HG03097 (cell line): ENCODE data around the gene FOXP3.
A peak's percentile ranks its signal among the peaks of the same experiment; 100 is the strongest.

Experiments
- ATAC-seq: cut with Tn5 transposase; IDR thresholded peaks from one replicate; pipeline ENCODE4 v1.9.1; 2021; ENCODE audit not compliant: unreplicated experiment, low FRiP score

Gene FOXP3

DNA sequence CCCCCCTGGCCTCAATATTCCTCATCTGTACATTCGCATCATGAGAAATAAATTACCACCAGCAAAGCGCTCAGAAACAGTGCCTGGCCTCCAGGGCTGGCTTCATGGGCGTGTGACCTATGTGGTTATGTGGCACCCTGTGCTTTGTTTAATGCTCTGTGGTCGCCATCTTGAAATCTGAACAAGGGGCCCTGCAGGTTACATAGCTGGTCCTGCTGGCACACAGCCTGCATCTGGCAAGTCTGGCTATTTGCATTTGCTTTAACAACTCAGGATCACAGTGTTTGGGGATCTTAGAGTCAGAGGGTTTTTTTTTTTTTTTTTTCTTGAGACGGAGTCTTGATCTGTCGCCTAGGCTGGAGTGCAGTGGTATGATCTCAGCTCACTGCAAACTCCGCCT lies 9.9 kb downstream of the FOXP3 start:
- ATAC-seq = no peak

- no peak for ATAC-seq
Observed at GRCh38 chrX:49251325-49251724, 13.2 kb downstream of the FOXP3 start.

DNA sequence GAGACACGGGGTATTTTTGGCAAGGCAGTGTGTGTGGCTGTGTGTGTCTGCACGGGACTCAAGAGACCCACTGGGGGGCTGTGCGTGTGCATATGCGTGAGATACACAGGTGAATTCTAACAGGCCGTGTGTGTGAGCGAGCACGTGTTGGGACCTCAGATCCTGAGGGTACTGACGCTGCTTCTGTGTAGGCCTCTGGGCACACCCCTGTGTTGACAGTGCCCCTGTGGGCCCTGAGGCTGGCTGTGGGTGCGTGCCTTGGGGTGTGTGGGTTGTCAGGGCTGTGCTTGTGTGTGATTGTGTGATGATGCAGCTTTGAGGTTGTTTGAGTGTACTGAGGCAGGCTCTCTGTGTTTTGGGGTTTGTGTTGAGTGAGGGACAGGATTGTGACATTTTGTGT lies 13.9 kb downstream of the FOXP3 start:
- no peak for ATAC-seq

- ATAC-seq = no peak
Observed at GRCh38 chrX:49250066-49250465, 14.4 kb downstream of the FOXP3 start.

DNA sequence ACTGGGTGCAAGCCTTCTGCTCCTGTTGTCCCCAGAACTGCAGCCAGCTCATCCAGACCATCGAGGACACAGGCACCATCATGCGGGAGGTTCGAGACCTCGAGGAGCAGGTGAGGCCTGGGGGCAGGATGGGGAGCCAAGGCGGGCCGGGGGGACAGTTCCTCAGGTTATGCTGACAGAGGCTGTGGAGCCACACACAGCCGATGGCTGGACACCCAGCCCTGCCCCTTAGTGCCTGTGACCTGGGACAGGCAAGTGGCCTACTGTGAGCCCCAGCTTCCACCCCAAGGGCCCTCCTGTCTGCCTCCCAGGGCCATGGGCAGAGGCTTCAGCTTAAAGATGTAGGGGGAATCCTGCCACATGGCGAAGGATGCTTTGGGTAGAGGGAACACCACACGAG lies 14.9 kb downstream of the FOXP3 start:
- ATAC-seq = no peak

DNA sequence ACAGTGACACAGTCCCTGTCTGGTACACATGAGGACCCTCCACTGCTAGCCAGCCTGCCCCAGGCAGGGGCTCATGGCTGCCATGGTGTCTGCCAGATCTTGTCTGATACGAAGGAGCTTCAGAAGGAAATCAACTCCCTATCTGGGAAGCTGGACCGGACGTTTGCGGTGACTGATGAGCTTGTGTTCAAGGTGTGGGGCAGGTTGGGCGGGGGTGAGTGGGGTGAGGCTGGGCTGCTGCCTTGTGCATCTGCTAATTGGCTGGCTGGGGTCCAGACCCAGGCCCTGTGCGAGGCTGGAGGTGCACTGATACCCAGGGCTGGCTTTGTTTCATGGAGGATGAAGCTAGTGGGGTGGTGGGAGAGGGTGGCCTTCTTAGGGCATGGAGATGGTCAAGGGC lies 15.4 kb downstream of the FOXP3 start:
- no peak for ATAC-seq

DNA sequence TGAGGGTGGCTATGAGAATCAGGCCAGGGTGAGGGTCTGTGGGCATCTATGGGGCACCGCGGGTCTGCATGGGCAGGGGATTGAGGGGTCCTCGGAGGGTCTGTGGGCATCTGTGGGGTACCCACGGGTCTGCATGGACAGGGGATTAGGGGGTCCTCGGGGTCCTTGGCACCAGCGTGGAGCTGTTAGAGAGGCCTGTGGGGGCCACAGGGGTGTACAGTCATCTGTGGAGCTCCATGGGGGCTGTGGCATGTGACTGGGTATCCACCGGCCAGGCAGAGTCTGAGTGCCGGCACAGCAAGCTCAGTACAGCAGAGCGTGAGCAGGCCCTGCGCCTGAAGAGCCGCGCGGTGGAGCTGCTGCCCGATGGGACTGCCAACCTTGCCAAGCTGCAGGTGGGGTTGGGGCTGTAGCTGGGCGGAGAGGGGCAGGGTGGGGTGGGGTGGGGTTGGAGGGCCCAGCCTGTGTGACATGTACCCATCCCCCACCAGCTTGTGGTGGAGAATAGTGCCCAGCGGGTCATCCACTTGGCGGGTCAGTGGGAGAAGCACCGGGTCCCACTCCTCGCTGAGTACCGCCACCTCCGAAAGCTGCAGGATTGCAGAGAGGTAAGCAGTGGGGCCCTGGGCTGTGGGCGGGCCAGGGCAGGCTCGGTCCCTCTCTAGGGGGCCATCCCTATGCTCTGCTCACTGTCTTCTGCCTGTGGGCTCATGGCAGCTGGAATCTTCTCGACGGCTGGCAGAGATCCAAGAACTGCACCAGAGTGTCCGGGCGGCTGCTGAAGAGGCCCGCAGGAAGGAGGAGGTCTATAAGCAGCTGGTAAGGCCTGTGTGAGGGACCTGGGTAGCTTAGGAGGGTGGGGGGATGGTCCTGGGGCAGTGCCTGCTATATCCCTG lies 16.3 kb downstream of the FOXP3 start:
- ATAC-seq = no peak

DNA sequence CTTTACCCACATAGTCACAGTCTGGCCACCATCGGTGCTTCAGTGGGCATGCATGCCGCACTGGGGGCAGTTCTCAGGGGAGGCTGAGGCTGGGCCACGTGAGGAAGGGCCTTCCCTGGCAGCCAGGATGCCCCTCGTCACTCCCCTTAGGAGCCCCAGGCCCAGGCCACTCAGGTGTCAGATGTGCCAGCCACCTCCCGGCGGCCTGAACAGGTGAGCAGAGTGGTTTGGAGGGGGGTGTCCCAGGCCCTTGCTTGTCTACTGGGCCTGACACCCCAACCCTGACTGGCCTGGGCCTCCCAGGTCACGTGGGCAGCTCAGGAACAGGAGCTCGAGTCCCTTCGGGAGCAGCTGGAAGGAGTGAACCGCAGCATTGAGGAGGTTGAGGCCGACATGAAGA lies 17.2 kb downstream of the FOXP3 start:
- ATAC-seq = no peak

DNA sequence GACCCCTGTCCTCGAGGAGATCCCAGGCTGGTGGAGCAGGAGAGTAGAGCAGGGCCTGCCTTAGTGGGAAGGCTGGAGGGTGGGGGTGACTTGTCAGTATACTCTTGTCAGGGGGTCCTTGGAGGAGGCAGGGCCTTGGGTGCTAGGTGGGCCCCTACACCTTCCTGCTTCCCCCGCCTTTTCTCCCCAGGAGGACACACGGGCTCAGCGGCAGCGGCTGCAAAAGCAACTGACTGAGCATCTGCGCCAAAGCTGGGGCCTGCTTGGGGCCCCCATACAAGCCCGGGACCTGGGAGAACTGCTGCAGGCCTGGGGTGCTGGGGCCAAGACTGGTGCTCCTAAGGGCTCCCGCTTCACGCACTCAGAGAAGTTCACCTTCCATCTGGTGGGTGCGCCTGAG lies 18.0 kb downstream of the FOXP3 start:
- ATAC-seq = no peak

DNA sequence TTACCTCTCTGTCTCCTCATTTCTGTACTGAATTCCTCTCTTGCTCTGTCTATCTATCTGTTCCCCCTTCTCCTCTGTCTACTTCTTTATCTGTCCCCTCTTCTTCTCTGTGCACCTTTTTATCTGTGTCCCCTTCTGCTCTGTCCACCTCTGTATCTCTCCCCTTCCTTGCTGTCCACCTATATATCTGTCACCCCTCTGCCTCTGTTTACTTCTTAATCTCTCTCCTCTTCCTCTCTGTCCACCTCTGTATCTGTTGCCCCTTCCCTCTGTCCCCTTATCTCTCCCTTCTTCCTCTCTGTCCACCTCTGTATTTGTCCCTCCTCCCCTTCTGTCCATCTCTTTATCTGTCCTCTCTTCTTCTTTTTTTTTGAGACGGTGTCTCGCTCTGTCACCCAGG lies 20.3 kb downstream of the FOXP3 start:
- no peak for ATAC-seq

DNA sequence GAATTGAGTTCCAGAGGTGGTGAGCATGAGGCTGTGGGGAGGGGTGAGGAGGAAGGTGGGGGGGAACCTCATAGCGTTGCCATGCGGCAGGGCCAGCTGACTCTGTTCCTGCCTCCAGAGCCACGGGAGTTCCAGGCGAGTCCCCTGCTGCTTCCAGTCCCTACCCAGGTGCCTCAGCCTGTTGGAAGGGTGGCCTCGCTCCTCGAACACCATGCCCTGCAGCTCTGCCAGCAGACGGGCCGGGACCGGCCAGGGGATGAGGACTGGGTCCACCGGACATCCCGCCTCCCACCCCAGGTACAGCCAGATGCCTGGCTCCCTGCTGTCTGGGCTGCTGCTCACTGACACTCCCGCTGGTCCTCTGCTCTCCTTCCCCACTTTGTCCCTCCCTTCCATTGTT lies 21.3 kb downstream of the FOXP3 start:
- ATAC-seq = no peak

- no peak for ATAC-seq
Observed at GRCh38 chrX:49242545-49243066, 21.9 kb downstream of the FOXP3 start.

DNA sequence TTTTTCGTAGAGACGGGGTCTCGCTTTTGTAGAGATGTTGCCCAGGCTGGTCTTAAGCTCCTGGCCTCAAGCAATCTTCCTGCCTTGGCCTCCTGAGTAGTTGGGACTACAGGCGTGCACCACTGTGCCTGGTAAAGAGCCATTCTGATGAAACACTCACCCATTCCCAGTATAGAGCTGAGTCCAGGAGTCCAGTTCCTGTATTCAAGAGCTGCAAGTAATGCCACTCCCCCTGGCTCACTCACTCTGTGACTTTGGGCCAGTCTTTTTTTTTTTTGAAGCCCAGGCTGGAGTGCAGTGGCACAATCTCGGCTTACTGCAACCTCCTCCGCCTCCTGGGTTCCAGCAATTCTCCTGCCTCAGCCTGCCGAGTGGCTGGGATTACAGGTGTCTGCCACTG lies 25.8 kb downstream of the FOXP3 start:
- ATAC-seq = no peak

GRCh38 chrX:49237060-49237459 lies 27.4 kb downstream of the FOXP3 start:
- no peak for ATAC-seq

DNA sequence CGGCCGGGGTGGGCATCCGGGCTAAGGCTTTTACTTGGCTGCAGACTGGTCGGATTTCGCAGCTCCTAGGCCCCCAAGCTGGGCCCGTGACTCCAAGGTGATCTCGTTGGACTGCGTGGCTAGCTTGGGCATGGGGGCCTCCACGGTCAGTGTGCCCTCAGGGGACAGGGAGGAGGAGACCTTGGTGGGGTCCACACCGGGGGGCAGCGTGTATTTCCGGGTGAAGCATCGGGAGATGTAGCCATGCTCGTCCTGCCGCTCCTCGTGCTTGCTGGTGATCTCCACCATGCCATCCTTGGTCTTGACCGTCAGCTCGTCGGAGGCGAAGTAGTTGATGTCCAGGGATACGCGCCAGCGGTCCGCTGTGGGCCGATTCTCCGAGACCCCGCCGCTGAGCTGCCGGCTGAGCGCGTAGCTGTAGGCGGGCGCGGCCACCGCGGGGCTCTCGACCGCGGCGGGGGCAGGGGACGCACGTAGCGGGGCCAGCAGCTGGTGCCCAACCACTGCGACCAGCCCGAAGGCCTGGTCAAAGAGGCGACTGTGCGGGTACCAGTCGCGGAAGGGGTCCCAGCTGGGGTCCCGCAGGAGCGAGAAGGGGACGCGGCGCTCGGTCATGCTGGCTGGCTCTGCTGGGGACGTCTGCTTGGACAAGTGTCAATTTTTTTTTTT lies 30.5 kb downstream of the FOXP3 start:
- no peak for ATAC-seq

- no peak for ATAC-seq
Observed at GRCh38 chrX:49233176-49233575, 31.3 kb downstream of the FOXP3 start, which contains the start of gene CACNA1F. Gene CACNA1F, minus strand, starts transcription at chrX:49233340. Its CDS starts 31 bp downstream, at chrX:49233309.

GRCh38 chrX:49232525-49232924 lies 32.0 kb downstream of the FOXP3 start:
- ATAC-seq = no peak

DNA sequence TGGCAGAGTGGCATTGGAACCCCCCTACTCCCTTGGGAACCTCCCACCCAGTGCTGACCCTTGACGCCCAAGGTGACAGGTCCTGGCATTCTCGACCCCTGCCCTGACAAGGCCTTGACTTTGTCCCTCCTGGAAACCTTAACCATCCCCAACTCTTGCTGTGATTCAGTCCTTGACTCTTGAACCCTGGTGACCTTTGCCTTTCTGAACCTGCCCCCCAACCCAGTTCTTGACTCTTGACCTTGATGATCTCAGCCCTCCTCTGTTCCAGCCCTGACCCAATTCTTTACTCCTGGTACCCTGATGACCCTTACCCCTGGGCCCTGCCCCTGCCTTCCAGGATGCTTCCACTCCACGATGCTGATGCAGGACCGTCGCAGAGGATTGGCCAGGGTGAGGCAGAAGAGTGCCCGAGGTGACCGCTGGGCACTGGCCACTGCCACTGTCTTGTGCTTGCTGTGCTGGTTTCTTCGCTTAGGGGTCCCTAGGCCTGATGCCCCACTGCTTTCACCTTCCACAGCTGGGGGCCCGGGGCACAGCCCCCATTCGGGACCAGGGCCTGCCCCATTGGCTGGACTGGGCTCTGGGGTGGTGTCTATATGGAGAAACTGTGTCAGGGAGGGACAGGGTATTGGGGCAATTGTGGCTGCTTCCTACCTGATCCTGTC lies 33.0 kb downstream of the FOXP3 start:
- ATAC-seq = no peak

- ATAC-seq = peak; percentile 44
Observed at GRCh38 chrX:49230500-49231232, 33.8 kb downstream of the FOXP3 start.

GRCh38 chrX:49228185-49228584 lies 36.3 kb downstream of the FOXP3 start:
- no peak for ATAC-seq

GRCh38 chrX:49227726-49228125 lies 36.8 kb downstream of the FOXP3 start:
- ATAC-seq = no peak
